Activated T-cell treated with anti-CD3 and anti-CD28 coated beads, Interleukin-2, amount 50 U/mL, for 4 hours (primary cell): ENCODE results near the gene USP4. TPM values are rescaled to one million over a fixed set of nuclear protein-coding genes. Genes with fewer than 3 reads are reported as not detected.
A peak's percentile ranks its signal among the peaks of the same experiment; 100 is the strongest.
"Not testable (repeated sequence)": the region's sequence is repeated elsewhere in the genome, so short reads cannot be mapped to it uniquely, and the experiment has no call there.

Source experiments
- ATAC-seq, 2 donors: fragments of 200-7000 bp; cut with Tn5 transposase; one replicate each; pipeline ENCODE4 v1.10.0; 2021
- DNase-seq: peaks from one replicate; pipeline ENCODE4 v3.0.0-alpha.2; 2020
- H3K27me3 Mint-ChIP-seq: one replicate; pipeline ENCODE4 v1.8.0; 2021; ENCODE audit warnings: low read depth, mixed read lengths
- H3K36me3 Mint-ChIP-seq: one replicate; pipeline ENCODE4 v1.8.0; 2022; ENCODE audit warnings: mixed read lengths; ENCODE audit not compliant: insufficient read depth
- H3K4me1 Mint-ChIP-seq: one replicate; pipeline ENCODE4 v1.8.0; 2021; ENCODE audit warnings: low read depth, mixed read lengths
- H3K4me3 Mint-ChIP-seq: one replicate; pipeline ENCODE4 v1.8.0; 2021; ENCODE audit warnings: mild to moderate bottlenecking, moderate library complexity, mixed read lengths
- H3K9me3 Mint-ChIP-seq: one replicate; pipeline ENCODE4 v1.8.0; 2021; ENCODE audit warnings: mixed read lengths
- total RNA-seq, 3 donors: library from RNA; stranded (reverse); gene quantifications; one replicate each; pipeline ENCODE4 v1.2.1, GENCODE V29; 2021

USP4 gene
- total RNA-seq, 3 donors from 2014 or later, result 60.1 to 71.3 (median 61.6) TPM

DNA sequence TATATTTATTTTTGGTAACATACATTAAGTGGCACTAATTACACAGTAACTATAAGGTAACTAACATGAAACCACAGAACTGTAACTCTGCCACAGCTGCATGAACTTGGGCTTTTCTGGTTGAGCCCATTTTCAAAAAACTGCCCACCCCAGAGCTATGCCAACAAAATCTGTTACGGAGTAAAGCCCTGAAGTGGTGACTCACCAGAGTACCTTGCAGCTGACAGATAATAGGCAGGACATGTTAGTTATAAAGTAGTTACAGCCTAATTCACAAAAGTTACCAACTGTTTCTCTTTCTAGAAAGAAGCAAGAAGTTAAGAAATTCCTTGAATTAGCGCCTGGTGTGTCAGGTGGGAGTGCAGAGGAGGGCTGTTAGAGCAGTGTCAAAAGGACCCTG is 19.8 kb upstream of the USP4 start:
- H3K4me3 Mint-ChIP-seq, result no peak overlapping the region
- H3K27me3 Mint-ChIP-seq, result no peaks in the 10 kb centered on the region
- ATAC-seq (no peak), DNase-seq (no peak)
- H3K36me3 Mint-ChIP-seq, result peaks cover 27% of the 10 kb centered on the region
- no peaks in the 10 kb centered on the region for H3K9me3 Mint-ChIP-seq
- H3K4me1 Mint-ChIP-seq, result peaks cover 24% of the 10 kb centered on the region

DNA sequence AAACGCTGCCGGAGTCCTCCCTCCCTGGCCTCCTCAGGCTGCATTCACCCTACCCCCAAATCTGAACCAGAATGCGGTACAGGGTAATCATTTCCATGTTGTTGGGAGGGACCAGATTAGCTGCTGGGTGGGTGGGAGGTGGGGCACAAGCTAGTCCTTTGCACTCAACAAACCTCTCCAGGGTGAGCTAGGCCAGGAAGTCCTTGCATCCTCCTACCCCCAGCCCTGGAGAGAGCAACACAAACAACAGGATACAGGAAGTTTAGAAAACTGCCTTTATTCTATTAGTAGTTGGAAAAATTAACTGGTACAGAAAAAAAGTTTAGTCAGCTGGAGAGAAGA is 19.0 kb upstream of the USP4 start:
- DNase-seq (no peak), ATAC-seq (peak; percentile 21 to 49)
- peaks cover 24% of the 10 kb centered on the region for H3K4me1 Mint-ChIP-seq
- no peaks in the 10 kb centered on the region for H3K9me3 Mint-ChIP-seq
- peak overlapping the region; percentile 86 for H3K4me3 Mint-ChIP-seq
- H3K27me3 Mint-ChIP-seq, result no peaks in the 10 kb centered on the region
- peaks cover 28% of the 10 kb centered on the region for H3K36me3 Mint-ChIP-seq

DNA sequence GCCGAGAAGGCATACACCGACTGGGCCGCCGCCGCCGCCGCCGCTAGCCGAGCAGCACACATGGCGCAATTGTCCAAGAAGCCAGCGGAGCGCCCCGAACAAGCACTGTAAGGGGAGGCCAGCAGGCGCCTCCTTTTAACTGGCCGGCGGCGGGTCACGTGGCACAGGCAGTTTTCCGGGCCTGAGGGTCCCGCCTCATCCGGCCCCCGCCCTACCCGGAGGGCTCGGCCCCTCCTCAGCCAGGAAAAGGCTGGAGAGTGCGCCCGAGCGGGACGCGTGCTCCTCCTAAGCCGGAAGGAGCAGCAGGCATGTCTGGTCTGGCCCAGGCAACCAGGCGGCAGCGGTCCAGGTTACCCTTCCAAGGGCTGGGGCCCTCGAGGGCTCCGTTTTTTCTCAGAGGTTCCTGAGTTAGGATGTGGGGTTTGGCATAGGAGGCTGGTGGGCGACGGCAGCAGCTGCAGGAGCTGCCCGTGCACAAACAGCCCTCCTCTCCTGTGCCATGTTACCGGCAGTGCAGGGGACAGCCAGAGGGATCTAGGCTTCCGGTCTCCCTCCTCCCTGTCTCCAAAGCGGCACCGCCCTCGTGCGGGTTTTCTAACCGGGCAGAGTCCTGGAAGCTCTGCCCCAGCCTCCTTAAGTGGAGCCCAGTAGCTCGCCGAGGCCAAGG is 18.5 kb upstream of the USP4 start, which contains the start of gene GPX1:
TSS of gene GPX1 (minus strand) at position 137 of the 667 bp plus-strand sequence. CDS start at position 62, 75 bp downstream.
- H3K4me1 Mint-ChIP-seq, result peaks cover 24% of the 10 kb centered on the region
- peak; percentile 55 for DNase-seq
- peak; percentile 90 to 92 for ATAC-seq
- H3K9me3 Mint-ChIP-seq, result no peaks in the 10 kb centered on the region
- H3K27me3 Mint-ChIP-seq, result no peaks in the 10 kb centered on the region
- H3K36me3 Mint-ChIP-seq, result peaks cover 28% of the 10 kb centered on the region
- H3K4me3 Mint-ChIP-seq, result peak within 1 kb of the TSS; percentile 86

DNA sequence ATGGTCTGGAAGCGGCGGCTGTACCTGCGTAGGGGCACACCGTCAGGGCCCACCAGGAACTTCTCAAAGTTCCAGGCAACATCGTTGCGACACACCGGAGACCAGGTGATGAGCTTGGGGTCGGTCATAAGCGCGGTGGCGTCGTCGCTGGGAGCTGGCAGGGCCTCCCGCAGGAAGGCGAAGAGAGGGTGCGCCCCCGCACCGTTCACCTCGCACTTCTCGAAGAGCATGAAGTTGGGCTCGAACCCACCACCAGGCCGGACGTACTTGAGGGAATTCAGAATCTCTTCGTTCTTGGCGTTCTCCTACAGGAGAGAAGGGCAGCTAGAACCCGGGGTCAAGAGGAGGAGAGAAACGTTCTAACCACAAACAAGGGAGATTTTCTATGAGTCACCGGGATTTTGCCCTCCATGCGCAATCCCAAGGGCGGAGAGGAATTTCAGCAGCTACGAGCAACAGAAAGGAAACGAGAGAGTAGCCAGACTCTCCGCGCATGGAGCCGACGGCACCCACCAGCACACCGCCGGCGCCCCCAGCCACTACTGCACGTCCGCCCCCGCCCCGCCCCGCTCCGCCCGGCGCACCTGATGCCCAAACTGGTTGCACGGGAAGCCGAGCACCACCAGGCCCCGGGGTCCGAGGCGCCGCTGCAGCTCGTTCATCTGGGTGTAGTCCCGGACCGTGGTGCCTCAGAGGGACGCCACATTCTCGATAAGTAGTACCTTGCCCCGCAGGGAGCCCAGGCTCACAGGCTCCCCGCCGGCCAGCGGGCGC is 17.8 kb upstream of the USP4 start:
- H3K27me3 Mint-ChIP-seq, result not testable (repeated sequence)
- H3K36me3 Mint-ChIP-seq, result peaks cover 26% of the 10 kb centered on the region
- DNase-seq, result peak; percentile 43

DNA sequence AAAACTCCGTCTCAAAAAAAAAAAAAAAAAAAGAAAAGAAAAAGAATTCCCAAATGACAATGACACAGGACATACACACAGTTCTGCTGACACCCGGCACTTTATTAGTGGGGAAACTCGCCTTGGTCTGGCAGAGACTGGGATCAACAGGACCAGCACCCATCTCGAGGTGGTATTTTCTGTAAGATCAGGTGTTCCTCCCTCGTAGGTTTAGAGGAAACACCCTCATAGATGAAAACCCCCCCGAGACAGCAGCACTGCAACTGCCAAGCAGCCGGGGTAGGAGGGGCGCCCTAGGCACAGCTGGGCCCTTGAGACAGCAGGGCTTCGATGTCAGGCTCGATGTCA is 17.2 kb upstream of the USP4 start:
- Mint-ChIP-seq H3K36me3 (peaks cover 23% of the 10 kb centered on the region), H3K4me1 (peaks cover 27% of the 10 kb centered on the region), H3K4me3 (peak overlapping the region; percentile 86)
- not testable (repeated sequence) for DNase-seq, H3K27me3 Mint-ChIP-seq, H3K9me3 Mint-ChIP-seq
- peak in 1 of 2 donors; percentile 4 for ATAC-seq

More for the DNA sequence above, 17.8 kb upstream of the USP4 start:
- peak; percentile 46 to 47 for ATAC-seq
- Mint-ChIP-seq H3K4me1 (peaks cover 26% of the 10 kb centered on the region), H3K4me3 (peak overlapping the region; percentile 86)
- not testable (repeated sequence) for H3K9me3 Mint-ChIP-seq

DNA sequence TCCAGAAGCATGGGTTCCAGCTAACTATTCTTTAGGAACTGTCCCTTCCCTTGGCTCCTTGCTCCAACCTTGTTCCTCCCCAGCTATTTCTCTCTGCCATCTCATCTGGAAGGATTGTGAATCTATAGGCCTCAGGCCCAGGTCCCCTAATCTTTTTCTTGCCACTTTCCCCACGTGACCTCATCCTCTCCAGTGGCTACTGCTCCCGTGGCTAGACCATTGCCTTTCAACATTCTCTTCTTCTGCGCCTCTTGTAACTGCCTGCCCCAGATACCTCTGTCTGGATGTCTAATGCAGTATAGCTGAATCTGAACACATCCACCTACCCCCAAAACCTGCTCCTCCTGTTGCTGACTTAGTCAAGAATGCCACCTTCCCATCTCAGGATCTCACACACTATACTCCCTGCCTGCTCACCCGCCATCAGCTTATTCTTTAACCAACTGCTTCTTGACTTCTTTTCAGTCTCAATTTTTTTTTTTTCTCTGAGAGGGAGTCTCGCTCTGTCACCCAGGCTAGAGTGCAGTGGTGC is 13.1 kb upstream of the USP4 start:
- DNase-seq (no peak), ATAC-seq (no peak)
- peaks cover 29% of the 10 kb centered on the region for H3K4me1 Mint-ChIP-seq
- peaks cover 9% of the 10 kb centered on the region for H3K36me3 Mint-ChIP-seq
- H3K9me3 Mint-ChIP-seq, result no peaks in the 10 kb centered on the region
- no peak overlapping the region for H3K4me3 Mint-ChIP-seq
- H3K27me3 Mint-ChIP-seq, result no peaks in the 10 kb centered on the region

DNA sequence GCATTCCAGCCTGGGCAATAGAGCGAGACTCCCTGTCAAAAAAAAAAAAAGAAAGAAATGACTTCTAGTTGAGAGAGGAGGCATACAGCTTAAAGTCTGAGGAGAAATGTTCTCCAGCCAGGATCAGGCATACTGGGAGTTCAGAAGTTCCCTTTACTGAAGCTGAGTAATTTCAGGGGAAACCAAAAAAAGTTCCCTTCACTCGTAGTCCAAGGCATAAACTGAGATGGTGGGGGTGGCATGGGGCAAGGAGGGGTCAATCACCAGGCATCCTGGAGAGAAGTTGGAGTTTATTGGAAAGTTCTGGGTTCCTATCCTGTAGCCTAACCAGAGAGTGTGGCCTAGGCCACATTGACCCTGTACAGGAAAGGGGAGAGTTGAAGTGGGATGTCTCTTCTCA is 12.4 kb upstream of the USP4 start:
- H3K27me3 Mint-ChIP-seq, result no peaks in the 10 kb centered on the region
- H3K9me3 Mint-ChIP-seq, result no peaks in the 10 kb centered on the region
- H3K4me3 Mint-ChIP-seq, result no peak overlapping the region
- peaks cover 8% of the 10 kb centered on the region for H3K36me3 Mint-ChIP-seq
- DNase-seq, result no peak
- peaks cover 26% of the 10 kb centered on the region for H3K4me1 Mint-ChIP-seq
- no peak for ATAC-seq

DNA sequence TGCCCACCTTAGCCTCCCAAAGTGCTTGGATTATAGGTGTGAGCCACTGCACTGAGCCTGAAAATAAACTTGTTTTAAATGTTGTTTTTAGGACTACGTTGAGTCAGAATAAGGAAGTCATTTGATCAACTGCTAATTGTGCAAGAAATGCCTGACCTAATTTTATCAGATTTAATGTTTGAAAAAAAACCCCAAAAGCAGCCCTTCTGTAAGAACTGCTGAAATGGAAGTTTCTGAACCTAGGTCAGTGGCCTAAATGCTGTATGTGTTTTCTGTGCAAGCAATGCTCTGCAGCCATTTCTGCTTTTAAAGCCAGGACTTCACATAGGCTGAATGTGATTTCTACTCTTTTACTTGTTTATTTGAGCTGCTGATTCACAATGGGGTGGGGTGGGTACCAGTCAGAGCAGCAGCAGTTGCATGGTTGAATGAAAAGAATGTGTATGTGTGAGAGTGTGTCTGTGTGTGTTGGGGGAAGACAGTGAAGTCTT is 11.7 kb upstream of the USP4 start:
- H3K4me1 Mint-ChIP-seq, result peaks cover 24% of the 10 kb centered on the region
- no peaks in the 10 kb centered on the region for H3K27me3 Mint-ChIP-seq
- H3K36me3 Mint-ChIP-seq, result peaks cover 7% of the 10 kb centered on the region
- no peaks in the 10 kb centered on the region for H3K9me3 Mint-ChIP-seq
- H3K4me3 Mint-ChIP-seq, result no peak overlapping the region
- ATAC-seq, result no peak
- no peak for DNase-seq

DNA sequence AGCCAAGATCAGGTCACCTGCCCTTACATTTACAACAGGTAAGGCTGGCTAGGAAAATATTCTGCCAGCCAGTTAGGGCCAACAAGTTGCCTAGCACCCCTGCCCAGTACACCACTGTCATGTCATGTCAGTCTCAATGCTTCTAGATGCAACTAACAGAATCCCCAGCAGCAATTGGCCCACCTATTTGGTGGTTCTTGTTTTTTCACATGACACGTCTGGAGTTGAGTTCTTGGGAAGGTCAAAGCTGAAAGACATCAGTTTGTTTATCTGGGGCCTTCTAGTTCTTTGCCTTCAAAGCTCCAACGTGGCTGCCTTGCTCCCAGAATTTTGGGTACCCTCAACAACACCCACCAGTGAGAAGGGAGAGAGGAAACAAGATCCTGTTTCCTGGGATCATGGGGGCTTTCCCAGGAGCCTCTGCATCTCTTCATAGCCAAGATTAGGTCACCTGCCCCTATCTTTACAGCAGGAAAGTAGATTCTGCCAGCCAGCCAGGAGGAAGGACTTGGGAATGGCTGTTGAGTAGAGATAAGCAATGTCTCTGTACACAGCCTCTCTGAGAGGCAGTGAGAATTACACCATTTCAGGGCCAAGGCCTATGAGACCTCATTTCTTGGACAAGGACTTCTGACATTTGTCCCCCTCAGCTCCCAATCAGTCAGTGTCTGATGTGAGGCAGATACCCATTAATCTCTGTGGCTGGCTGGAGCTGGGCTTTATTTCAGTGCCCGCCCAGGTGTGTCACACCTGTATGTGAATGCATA is 9.7 kb upstream of the USP4 start:
- no peak for DNase-seq
- Mint-ChIP-seq H3K4me1 (peaks cover 24% of the 10 kb centered on the region), H3K36me3 (peaks cover 1% of the 10 kb centered on the region), H3K9me3 (no peaks in the 10 kb centered on the region), H3K27me3 (no peaks in the 10 kb centered on the region), H3K4me3 (no peak overlapping the region)
- no peak for ATAC-seq

DNA sequence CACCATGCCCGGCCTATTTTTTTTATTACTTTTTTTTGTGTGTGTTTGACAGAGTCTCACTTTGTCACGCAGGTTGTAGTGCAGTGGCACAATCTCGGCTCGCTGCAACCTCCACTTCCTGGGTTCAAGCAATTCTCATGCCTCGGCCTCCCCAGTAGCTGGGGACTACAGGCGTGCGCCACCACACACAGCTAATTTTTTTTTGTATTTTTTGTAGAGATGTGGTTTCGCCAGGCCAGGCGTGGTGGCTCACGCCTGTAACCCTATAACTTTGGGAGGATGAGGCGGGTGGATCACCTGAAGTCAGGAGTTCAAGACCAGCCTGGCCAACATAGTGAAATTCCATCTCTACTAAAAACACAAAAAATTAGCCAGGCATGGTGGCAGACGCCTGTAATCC is 8.5 kb upstream of the USP4 start:
- peaks cover 26% of the 10 kb centered on the region for H3K4me1 Mint-ChIP-seq
- H3K4me3 Mint-ChIP-seq, DNase-seq, H3K36me3 Mint-ChIP-seq, H3K27me3 Mint-ChIP-seq, ATAC-seq, H3K9me3 Mint-ChIP-seq: not testable (repeated sequence)

DNA sequence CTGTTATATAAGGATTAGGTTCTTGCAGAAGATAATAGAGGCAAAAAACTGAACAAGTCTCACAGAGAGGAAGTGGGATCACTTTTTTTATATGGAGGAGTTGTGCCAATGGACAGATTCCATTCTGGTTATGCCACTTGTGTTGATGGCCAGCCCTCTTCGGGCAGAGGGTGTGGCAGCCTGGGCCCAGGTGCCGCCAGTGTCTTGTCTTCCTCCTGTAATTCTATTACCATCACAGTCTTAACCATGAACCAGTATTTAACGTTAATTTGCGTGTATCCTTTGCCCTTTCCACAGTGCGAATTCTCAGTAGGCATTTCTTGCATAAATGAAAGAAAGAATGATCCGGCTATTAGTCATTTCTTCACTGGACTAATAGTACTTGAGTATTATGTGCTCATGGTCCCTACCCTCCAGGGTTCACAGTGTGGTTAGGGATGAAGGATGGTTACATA is 7.0 kb upstream of the USP4 start:
- ATAC-seq (no peak), DNase-seq (no peak)
- Mint-ChIP-seq H3K4me1 (peaks cover 24% of the 10 kb centered on the region), H3K36me3 (no peaks in the 10 kb centered on the region), H3K9me3 (no peaks in the 10 kb centered on the region), H3K27me3 (no peaks in the 10 kb centered on the region), H3K4me3 (no peak overlapping the region)

DNA sequence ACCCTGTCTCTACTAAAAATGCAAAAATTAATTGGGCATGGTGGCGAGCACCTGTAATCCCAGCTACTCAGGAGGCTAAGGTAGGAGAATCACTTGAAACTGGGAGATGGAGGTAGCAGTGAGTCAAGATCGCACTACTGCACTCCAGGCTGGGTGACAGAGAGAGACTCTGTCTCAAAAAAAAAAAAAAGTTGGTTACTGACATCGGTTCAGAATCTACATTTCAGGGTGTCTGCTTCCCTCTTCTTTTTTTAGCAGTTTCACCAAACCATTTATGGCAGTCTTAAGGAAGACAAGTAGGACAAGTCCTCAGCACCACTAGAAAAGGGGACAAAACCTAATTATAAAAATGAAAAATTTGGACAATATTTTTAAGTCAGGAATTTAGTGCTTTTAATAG is 3.3 kb upstream of the USP4 start:
- Mint-ChIP-seq H3K9me3 (no peaks in the 10 kb centered on the region), H3K27me3 (no peaks in the 10 kb centered on the region), H3K36me3 (peaks cover under 1% of the 10 kb centered on the region), H3K4me3 (no peak overlapping the region), H3K4me1 (peaks cover 43% of the 10 kb centered on the region)
- DNase-seq (no peak), ATAC-seq (no peak)

DNA sequence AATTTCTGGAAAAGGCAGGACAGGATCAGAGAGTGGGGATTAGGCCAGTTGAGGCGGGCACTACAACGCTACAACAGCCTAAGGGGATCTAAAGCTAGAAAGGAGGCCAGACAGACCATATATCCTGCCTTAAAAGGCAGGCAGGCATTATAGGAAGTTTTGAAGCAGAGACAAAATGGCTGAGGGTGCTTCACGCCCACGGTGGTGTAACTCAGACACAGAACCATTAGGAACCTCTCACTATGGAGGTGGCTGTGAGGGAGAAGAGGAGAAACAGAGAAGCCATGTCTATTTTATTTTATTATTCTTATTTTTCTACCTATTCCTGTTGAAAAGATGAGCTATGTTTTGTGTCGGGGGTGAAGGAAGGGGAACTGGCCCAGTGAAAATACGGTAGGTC is 2.1 kb upstream of the USP4 start:
- Mint-ChIP-seq H3K4me3 (peak overlapping the region; percentile 16), H3K4me1 (peaks cover 46% of the 10 kb centered on the region)

DNA sequence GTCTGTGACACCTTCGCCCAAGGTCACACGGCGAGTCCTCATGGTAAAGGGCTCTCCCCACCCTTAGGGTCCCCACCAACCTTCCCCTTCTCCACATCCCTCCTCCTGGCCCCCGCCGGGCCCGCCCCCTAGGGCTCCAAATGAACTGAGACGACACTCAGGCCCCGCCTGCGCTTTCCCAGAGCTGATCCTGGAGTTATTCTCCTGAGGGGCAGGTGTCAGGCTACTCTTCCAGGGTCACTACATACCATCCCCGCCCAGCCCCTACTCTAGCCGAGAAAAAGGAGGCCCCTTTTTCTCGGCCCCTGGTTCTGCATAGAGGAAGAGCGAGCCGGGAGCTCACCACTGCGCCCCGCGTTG is 292 bp downstream of the USP4 start:
- no peak for DNase-seq
- no peaks in the 10 kb centered on the region for H3K27me3 Mint-ChIP-seq
- no peaks in the 10 kb centered on the region for H3K9me3 Mint-ChIP-seq
- peak; percentile 12 to 14 for ATAC-seq
- peaks cover 14% of the 10 kb centered on the region for H3K36me3 Mint-ChIP-seq
- peak overlapping the region; percentile 96 for H3K4me3 Mint-ChIP-seq
- peaks cover 42% of the 10 kb centered on the region for H3K4me1 Mint-ChIP-seq

More for the DNA sequence above, 2.1 kb upstream of the USP4 start:
- DNase-seq (no peak), ATAC-seq (no peak)
- H3K9me3 Mint-ChIP-seq, result no peaks in the 10 kb centered on the region
- H3K36me3 Mint-ChIP-seq, result peaks cover 3% of the 10 kb centered on the region
- no peaks in the 10 kb centered on the region for H3K27me3 Mint-ChIP-seq
